Activated T-helper 2 cell treated with anti-CD3 and anti-CD28 coated beads, Interferon-gamma antibody, Interleukin-2, Interleukin-4, amounts not matched to agents 10 μg/mL and 5 μg/mL and 100 μg/mL, durations not matched to agents 14 hours and 24 hours and 36 hours (primary cell): ENCODE data around the gene GDF3. TPM values are rescaled to one million over a fixed set of nuclear protein-coding genes. Genes with fewer than 3 reads are reported as not detected.
"Not testable (repeated sequence)": the region's sequence is repeated elsewhere in the genome, so short reads cannot be mapped to it uniquely, and the experiment has no call there.

Experiments
- DNase-seq: peaks from one replicate; pipeline ENCODE4 v3.0.0; 2021; ENCODE audit warnings: low spot score
- H3K27ac Mint-ChIP-seq: one replicate; pipeline ENCODE4 v1.8.0; 2021; ENCODE audit warnings: mixed read lengths
- H3K27me3 Mint-ChIP-seq: one replicate; pipeline ENCODE4 v1.8.0; 2021; ENCODE audit warnings: low read depth, mixed read lengths
- H3K36me3 Mint-ChIP-seq: one replicate; pipeline ENCODE4 v1.8.0; 2021; ENCODE audit warnings: low read depth, mixed read lengths
- H3K4me1 Mint-ChIP-seq: one replicate; pipeline ENCODE4 v1.8.0; 2021; ENCODE audit warnings: low read depth, mixed read lengths
- H3K4me3 Mint-ChIP-seq: one replicate; pipeline ENCODE4 v1.8.0; 2021; ENCODE audit warnings: low read depth, mild to moderate bottlenecking, moderate library complexity, mixed read lengths
- H3K9me3 Mint-ChIP-seq: one replicate; pipeline ENCODE4 v1.8.0; 2021; ENCODE audit warnings: mixed read lengths
- intact Hi-C: fragments of 100-400 bp; cut with micrococcal nuclease; formaldehyde crosslinking; loops from one replicate; pipeline ENCODE4 v1.15.1; 2023
- total RNA-seq: library from RNA; stranded (reverse); gene quantifications from 2 replicates; pipeline ENCODE4 v1.2.3, GENCODE V29; 2022

Gene GDF3
- total RNA-seq = not detected in 2 replicates

DNA sequence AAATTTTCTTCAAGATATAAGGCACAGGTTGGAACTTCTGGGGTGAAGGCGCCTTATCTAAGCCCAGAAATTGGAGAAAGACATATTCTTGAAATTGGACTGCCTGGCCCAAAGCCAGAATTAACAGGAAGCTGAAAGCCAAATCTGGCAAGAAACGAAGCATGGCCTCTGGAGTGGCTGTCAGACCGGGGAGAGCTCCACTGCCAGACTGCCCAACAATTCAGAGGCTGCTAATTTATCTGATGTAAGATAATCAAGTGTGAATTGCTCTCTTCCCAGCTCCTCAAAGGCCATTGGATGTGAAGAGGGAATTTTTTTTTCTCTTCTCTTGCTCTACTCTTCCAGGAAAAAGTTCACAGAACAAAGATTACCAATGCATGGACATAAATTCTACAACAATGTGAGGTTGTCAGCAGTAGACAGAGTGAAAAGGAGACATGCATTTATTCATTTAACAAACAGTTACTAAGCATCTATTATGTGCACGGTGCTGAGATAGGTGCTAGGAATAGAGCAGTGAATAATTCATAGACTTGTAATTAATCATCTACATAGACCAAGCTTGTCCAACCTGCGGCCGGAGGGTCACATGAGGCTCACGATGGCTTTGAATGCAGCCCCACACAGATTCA, at the start of gene GDF3:
TSS of gene GDF3 (minus strand) at position 210 of the 632 bp plus-strand sequence. CDS start at position 163, 47 bp downstream.
- Mint-ChIP-seq H3K4me3 (no peak within 1 kb of the TSS), H3K36me3 (no peaks in the 10 kb centered on the region), H3K4me1 (no peaks in the 10 kb centered on the region), H3K9me3 (no peaks in the 10 kb centered on the region), H3K27me3 (peaks cover 14% of the 10 kb centered on the region), H3K27ac (no peak within 1 kb of the TSS)
- intact Hi-C loops = no loop called here
- no peak for DNase-seq

DNA sequence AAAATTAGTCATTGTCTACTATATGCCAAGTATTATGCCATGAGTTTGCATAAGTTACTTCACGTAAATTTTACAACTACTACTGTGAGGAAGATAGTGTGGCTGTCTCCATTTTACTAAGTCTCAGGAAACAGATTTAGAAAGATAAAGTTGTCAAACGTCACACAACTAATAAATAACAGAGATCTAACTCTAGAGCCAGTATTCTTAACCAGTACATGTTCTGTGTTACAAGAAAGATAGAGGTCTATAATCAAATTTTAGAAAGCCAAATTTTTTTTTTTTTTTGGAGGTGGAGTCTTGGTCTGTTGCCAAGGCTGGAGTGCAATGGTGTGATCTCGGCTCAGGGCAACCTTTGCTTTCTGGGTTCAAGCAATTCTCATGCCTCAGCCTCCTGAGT, 37.4 kb upstream of the GDF3 start:
- no peak overlapping the region for H3K4me3 Mint-ChIP-seq
- no peak for DNase-seq
- intact Hi-C loops = no loop called here
- no peak overlapping the region for H3K27ac Mint-ChIP-seq
- no peaks in the 10 kb centered on the region for H3K4me1 Mint-ChIP-seq
- peaks cover 3% of the 10 kb centered on the region for H3K27me3 Mint-ChIP-seq
- H3K36me3 Mint-ChIP-seq = no peaks in the 10 kb centered on the region
- H3K9me3 Mint-ChIP-seq = no peaks in the 10 kb centered on the region

DNA sequence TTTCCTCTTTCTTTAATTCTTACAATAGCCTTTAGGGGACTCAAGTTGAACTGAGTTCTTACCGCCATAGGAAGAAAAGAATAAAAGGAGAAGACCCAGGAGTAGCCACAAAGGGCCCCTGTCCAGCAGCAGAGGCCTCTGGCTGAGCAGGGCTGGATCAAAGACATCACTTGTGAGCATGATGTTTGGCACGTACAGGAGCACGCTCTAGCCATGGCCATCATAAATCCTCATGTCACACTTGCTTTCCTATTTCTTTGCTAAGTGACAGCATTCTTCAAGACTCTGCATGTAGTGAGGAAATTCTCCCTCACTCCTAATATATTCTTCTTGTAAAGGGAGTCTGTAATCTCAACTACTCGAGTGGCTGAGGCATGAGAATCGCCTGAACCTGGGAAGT, 35.9 kb upstream of the GDF3 start:
- no peak for DNase-seq
- Mint-ChIP-seq H3K27ac (no peak overlapping the region), H3K4me3 (no peak overlapping the region), H3K27me3 (peaks cover 3% of the 10 kb centered on the region), H3K9me3 (no peaks in the 10 kb centered on the region), H3K36me3 (no peaks in the 10 kb centered on the region), H3K4me1 (no peaks in the 10 kb centered on the region)
- intact Hi-C loops = no loop called here

DNA sequence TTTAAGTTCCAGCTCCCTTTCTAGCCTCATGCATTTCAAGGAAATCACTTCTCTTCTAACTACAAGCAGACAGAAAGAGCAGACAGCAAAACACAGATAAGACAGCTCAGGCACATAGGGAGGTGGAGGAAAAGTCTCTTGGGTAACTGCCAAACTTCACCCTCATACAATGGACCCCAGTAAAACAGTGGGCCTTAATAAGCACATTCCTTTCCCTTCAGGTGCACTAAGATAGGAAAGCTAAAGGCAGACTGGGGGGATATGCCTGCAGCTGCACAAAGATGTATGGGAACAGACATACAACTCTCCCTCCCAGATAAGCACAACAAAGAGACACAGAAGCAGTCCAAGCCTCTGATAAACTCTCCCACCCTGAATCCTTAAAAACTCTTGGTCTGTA, 35.4 kb upstream of the GDF3 start:
- intact Hi-C loops, DNase-seq, H3K27me3 Mint-ChIP-seq, H3K27ac Mint-ChIP-seq, H3K36me3 Mint-ChIP-seq, H3K4me1 Mint-ChIP-seq, H3K4me3 Mint-ChIP-seq, H3K9me3 Mint-ChIP-seq: not testable (repeated sequence)

DNA sequence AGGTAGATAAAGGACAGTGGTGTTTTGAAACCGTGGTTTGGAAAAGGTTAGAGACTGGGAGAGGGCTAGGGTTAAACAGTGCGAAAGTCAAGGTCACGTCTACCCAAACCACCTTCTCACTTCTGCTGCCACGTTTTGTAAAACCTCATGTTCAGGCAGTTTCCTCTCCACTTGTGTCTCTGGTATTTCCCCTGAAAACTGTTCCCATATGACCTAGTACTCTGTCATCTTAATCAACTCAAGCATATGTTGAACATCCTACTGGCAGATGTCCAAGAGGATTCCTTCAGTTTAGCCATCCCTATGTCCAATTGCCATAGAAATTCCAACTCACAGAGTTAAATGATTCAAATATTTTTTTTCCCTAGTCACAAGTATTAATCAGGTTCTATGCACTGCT, 34.2 kb upstream of the GDF3 start:
- DNase-seq = no peak
- H3K4me3 Mint-ChIP-seq = no peak overlapping the region
- intact Hi-C loops = no loop called here
- H3K9me3 Mint-ChIP-seq = no peaks in the 10 kb centered on the region
- H3K27ac Mint-ChIP-seq = no peak overlapping the region
- no peaks in the 10 kb centered on the region for H3K4me1 Mint-ChIP-seq
- H3K27me3 Mint-ChIP-seq = peaks cover 3% of the 10 kb centered on the region
- no peaks in the 10 kb centered on the region for H3K36me3 Mint-ChIP-seq

DNA sequence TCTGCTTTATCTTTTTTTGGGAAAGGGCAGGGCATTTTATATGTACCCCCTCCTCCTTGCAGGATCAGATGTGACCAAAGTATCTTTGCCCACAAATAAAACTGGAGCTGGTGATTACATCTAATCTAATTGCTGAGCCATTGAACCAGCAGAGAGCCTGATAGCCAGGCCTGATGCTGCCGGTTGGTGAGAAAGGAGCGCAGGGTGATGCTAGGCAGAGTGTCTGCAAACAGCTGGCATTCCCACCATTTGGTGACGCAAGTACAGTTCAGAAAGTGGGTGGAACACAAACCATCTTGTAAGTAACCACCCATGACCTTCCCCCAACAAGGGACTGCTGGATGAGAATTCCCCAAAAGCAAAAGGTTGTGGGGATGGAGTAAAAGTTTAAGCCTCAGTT, 28.4 kb upstream of the GDF3 start:
- H3K9me3 Mint-ChIP-seq = no peaks in the 10 kb centered on the region
- no peaks in the 10 kb centered on the region for H3K36me3 Mint-ChIP-seq
- H3K27me3 Mint-ChIP-seq = peaks cover 2% of the 10 kb centered on the region
- H3K27ac Mint-ChIP-seq = no peak overlapping the region
- intact Hi-C loops = no loop called here
- H3K4me1 Mint-ChIP-seq = no peaks in the 10 kb centered on the region
- no peak for DNase-seq
- no peak overlapping the region for H3K4me3 Mint-ChIP-seq

DNA sequence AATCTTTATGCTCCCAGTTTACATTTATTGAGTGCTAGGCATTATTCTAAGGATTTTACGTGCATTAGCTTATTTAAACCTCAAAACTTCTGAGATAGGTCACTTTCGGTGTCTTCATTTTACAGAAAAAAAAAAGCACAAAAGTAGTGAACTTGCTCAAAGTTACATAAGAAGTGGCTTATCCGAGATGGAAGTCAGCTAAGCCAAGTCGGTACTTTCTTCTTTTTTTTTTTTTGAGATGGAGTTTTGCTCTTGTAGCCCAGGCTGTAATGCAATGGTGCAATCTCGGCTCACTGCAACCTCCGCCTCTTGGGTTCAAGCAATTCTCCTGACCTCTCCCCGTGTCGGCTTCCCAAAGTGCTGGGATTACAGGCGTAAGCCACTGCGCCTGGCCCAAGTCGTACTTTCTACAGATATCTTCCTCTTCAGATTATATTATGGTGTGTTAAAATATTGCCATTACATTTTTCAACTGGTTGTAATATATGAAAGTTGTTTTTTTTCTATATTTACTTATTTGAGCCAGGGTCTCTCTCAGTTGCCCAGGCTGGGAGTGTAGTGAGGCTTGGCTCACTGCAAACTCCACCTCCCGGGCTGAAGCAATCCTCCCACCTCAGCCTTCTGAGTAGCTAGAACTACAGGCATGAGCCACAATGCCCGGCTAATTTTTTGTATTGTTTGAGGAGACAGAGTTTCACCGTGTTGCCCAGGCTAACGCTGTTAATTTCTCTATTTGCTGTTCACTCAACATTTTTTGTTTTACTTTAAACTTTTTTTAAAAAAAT, 24.6 kb upstream of the GDF3 start:
- Mint-ChIP-seq H3K9me3 (no peaks in the 10 kb centered on the region), H3K4me3 (no peak overlapping the region)
- DNase-seq = no peak

DNA sequence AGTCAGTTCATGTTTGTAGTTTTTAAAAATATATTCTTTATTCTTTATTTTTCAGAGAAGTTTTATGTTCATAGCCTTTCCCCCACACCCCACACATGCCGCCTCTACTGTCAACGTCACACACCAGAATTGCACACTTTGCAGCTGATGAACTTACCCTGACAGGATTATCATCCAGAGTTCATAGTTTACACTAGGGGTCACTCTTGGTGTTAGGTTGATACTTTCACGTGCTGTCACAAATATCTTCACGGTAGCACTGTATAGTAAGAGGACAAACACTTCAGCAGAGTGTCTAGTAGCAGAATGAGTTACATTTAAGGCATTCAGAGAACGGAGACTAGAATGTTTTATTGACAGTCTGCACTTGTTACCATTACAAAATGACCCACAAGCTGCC, 20.8 kb upstream of the GDF3 start:
- H3K27me3 Mint-ChIP-seq = peaks cover 2% of the 10 kb centered on the region
- intact Hi-C loops = no loop called here
- no peaks in the 10 kb centered on the region for H3K36me3 Mint-ChIP-seq
- H3K9me3 Mint-ChIP-seq = no peaks in the 10 kb centered on the region
- no peaks in the 10 kb centered on the region for H3K4me1 Mint-ChIP-seq
- no peak overlapping the region for H3K27ac Mint-ChIP-seq
- H3K4me3 Mint-ChIP-seq = no peak overlapping the region
- DNase-seq = no peak

More for the DNA sequence above, 24.6 kb upstream of the GDF3 start:
- peaks cover 2% of the 10 kb centered on the region for H3K27me3 Mint-ChIP-seq
- H3K27ac Mint-ChIP-seq = no peak overlapping the region
- intact Hi-C loops = no loop called here
- H3K36me3 Mint-ChIP-seq = no peaks in the 10 kb centered on the region
- H3K4me1 Mint-ChIP-seq = no peaks in the 10 kb centered on the region

DNA sequence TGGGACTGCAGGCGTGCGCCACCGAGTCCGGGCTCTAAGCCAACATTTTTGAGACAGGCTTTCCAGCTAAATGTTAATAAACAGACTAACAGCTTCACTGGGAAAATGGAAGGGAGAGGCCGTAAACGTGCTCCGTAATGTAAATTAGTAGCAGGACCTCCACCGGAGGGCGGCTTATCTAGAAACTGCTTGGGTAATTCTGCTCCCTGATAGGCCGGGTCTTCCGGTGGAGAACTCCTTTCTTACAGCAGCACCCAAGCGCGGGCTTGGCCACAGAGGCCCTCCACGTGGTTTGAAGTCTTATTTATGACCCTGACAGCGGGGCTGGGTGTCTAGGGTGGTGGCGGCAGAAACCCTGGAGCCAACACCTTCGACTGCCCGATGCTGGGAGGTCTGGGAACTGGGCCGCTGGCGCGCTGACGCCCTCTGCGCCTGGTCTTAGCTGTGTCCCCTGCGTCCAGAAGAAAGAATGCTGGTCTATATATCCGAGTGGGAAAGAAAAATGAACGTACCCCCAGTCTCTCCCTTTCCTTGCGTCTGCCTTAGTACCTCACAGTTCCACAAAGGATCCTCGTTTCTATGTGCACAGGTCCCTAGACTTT, 17.4 kb upstream of the GDF3 start:
- Mint-ChIP-seq H3K27ac (no peak overlapping the region), H3K36me3 (no peaks in the 10 kb centered on the region), H3K4me1 (no peaks in the 10 kb centered on the region), H3K9me3 (no peaks in the 10 kb centered on the region), H3K4me3 (no peak overlapping the region), H3K27me3 (no peaks in the 10 kb centered on the region)
- no peak for DNase-seq
- intact Hi-C loops = no loop called here

DNA sequence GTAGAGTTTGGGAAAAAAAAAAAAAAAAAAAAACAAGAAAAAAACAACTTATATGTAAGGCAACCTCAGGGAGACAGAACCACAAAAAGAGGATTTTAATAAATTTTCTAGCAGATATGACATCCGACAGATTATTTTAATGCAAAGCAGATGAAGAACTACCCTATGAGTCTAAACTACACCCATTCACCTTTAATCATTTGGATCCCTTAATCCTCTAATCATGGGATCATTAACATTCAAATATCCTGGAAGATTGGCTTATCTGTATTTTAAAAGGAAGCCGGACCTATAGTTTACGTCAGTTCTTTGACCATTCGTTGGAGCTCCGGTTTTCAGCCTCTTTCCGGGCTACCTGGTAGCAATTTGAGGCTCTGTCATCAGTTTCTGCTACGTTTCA, 15.6 kb upstream of the GDF3 start, which contains the start of gene DPPA3:
TSS of gene DPPA3 (plus strand) at position 301 of the 400 bp plus-strand sequence. CDS start 138 bp downstream, outside the sequence.
- Mint-ChIP-seq H3K27me3 (no peaks in the 10 kb centered on the region), H3K9me3 (no peaks in the 10 kb centered on the region), H3K4me3 (no peak within 1 kb of the TSS), H3K36me3 (no peaks in the 10 kb centered on the region), H3K27ac (no peak within 1 kb of the TSS), H3K4me1 (no peaks in the 10 kb centered on the region)
- intact Hi-C loops = no loop called here
- no peak for DNase-seq

DNA sequence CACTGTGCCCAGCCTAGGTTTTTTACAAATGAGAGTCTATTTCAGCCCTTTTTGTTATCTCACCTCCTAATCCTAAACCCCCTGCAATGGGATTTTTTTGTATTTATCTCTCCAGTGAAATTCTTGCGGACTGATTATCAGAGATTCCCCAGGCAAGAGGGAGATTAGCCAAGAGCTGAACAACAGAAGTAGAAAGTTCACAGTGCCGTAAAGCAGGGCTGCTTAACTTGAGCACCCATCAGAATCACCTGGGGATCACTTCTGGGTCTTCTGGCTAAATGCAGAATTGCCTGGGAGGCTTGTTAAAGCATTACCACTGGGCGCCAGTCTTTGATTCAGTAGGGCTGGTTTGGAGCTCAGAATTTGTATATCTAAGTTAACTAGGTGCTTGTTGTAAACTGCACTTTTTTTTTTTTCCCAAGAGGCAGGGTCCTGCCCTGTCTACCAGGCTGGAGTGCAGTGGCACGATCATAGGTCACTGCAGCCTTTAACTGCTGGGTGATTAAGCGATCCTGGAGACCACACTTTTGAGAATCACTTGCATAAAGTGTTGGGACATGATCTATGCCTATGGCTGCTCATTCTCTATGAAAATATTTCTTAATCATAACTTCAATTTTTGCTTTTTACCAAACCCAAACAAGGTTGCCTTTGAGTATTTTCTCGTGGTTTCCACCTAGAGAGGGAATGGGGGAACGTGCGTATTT, 14.5 kb upstream of the GDF3 start:
- H3K4me1 Mint-ChIP-seq = no peaks in the 10 kb centered on the region
- H3K9me3 Mint-ChIP-seq = no peaks in the 10 kb centered on the region
- H3K27me3 Mint-ChIP-seq = no peaks in the 10 kb centered on the region
- H3K27ac Mint-ChIP-seq = no peak overlapping the region
- DNase-seq = no peak
- H3K4me3 Mint-ChIP-seq = no peak overlapping the region
- no peaks in the 10 kb centered on the region for H3K36me3 Mint-ChIP-seq
- intact Hi-C loops = no loop called here

DNA sequence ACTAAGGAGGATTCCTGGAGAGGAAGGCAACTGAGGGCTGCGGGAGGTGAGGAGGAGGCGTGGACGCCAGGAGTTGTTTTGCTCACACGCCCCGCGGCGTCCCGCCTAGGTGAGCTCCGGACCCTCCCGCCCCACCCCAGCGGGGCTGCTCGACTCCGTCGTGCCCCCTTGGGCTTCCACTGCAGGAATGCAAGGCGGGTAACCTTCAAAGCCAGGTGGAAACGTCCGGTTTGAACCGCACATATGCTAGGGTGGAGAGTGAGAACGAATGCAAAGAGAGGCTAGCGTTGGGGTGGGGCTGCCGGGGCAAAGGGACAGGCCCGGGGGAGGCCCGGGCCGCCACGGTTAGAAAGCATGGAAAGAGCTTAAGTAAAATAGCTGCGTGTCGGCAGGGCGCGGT, 10.3 kb upstream of the GDF3 start:
- no peaks in the 10 kb centered on the region for H3K4me1 Mint-ChIP-seq
- H3K36me3 Mint-ChIP-seq = no peaks in the 10 kb centered on the region
- no peak for DNase-seq
- no peaks in the 10 kb centered on the region for H3K9me3 Mint-ChIP-seq
- H3K27ac Mint-ChIP-seq = no peak overlapping the region
- H3K27me3 Mint-ChIP-seq = no peaks in the 10 kb centered on the region
- H3K4me3 Mint-ChIP-seq = no peak overlapping the region
- intact Hi-C loops = no loop called here

DNA sequence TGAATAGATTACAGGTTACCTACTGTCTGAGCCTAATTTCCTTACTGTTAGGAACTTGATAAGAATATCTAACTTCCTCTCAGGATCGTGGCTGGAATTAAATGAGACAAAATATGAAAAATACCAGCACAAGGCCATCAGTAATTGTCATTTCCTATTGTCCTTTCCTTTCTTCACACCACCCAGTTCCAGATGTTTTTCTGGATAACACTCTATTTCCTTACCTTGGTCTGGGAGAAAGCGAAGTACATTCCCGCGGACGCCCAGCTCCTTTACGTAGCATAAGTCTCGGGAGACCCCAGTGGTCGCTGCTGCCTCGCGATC, 376 bp downstream of the GDF3 start:
- no peak for DNase-seq
- H3K27ac Mint-ChIP-seq = no peak overlapping the region
- no peak overlapping the region for H3K4me3 Mint-ChIP-seq
- H3K27me3 Mint-ChIP-seq = peaks cover 14% of the 10 kb centered on the region
- no peaks in the 10 kb centered on the region for H3K36me3 Mint-ChIP-seq
- intact Hi-C loops = no loop called here
- no peaks in the 10 kb centered on the region for H3K9me3 Mint-ChIP-seq
- H3K4me1 Mint-ChIP-seq = no peaks in the 10 kb centered on the region
